K562 (cell line): ENCODE data around the gene MTMR10. TPM values are rescaled to one million over a fixed set of nuclear protein-coding genes. Genes with fewer than 3 reads are reported as not detected.

ENCODE experiments used
- ATAC-seq: fragments of 200-7000 bp; cut with Tn5 transposase; 3 replicates; pipeline ENCODE4 v1.9.1; 2020; ENCODE audit warnings: moderate library complexity
- BruUV-seq: library from RNA; stranded (reverse); fragments of 400-500 nt; replicated peaks from 2 replicates; lab custom pipeline; 2021; lab: Mats Ljungman, UMichigan
- CTCF ChIA-PET: fragments of 300-600 bp; formaldehyde crosslinking; extraction: SDS; loops from one replicate; lab custom pipeline; 2021; ENCODE audit warnings: low intra/inter-chr PET ratio; lab: Yijun Ruan, JAX
- POLR2A ChIA-PET: fragments of 300-600, 350-650 bp; sonication (Branson Sonifier 250); formaldehyde crosslinking; extraction: SDS; loops from one replicate; lab custom pipeline; 2021; ENCODE audit warnings: antibody characterized with exemption, inconsistent platforms; lab: Yijun Ruan, JAX
- DNase-seq, 4 experiments: peaks; one replicate each; pipeline versions ENCODE4 v3.0.0 to v3.0.0-alpha.2; 2011 to 2018; ENCODE audit warnings: low spot score in 3 of 4, mixed read lengths in 3 of 4; ENCODE audit errors: extremely low read depth in 1 of 4
- FAIRE-seq: peaks from 2 replicates; lab custom pipeline; 2011; peaks lifted over from hg19 to GRCh38; lab: Jason Lieb, UNC
- H2AFZ ChIP-seq: 2 replicates; pipeline ENCODE4 v1.6.0; 2011; ENCODE audit warnings: low read depth, low read length, control low read depth, inconsistent platforms
- H3K27ac ChIP-seq: fragments of 200-600 bp; 3 replicates; pipeline ENCODE4 v1.8.0; 2011; ENCODE audit warnings: low read depth, mild to moderate bottlenecking, control low read depth, inconsistent platforms, low read length, moderate library complexity, mixed read lengths; ENCODE audit errors: extremely low read depth
- H3K27me3 ChIP-seq, 2 experiments: fragments of 300-600 bp in 1 of 2; 2 replicates in 1 of 2; 3 replicates in 1 of 2; pipeline versions ENCODE4 v1.6.0 to v1.8.0; 2011; ENCODE audit warnings: inconsistent platforms in 2 of 2, low read length in 2 of 2, mild to moderate bottlenecking in 1 of 2, mixed read lengths in 1 of 2, moderate library complexity in 1 of 2; ENCODE audit not compliant: control insufficient read depth in 2 of 2, insufficient read depth in 2 of 2
- H3K36me3 ChIP-seq: fragments of 300-600 bp; 3 replicates; pipeline ENCODE4 v1.8.0; 2011; ENCODE audit warnings: mild to moderate bottlenecking, low read length, inconsistent platforms; ENCODE audit not compliant: control insufficient read depth, insufficient read depth
- H3K4me1 ChIP-seq, 2 experiments: fragments of 200-600 bp in 1 of 2; replicated peaks in 1 of 2; 2 replicates in 1 of 2; 3 replicates in 1 of 2; pipeline versions ENCODE4 v1.5.1 to v1.8.0; 2011; ENCODE audit warnings: inconsistent platforms in 2 of 2, low read length in 2 of 2, mild to moderate bottlenecking in 1 of 2, mixed read lengths in 1 of 2, moderate library complexity in 1 of 2; ENCODE audit not compliant: control insufficient read depth in 2 of 2, insufficient read depth in 2 of 2
- H3K4me2 ChIP-seq: 2 replicates; pipeline ENCODE4 v1.6.1; 2011; ENCODE audit warnings: low read length, control low read depth, inconsistent platforms, mixed read lengths; ENCODE audit not compliant: insufficient read depth
- H3K4me3 ChIP-seq: fragments of 200-600 bp; sonication (generic), shearing (Covaris generic); 2 replicates; pipeline ENCODE4 v1.5.1; 2016; ENCODE audit warnings: control low read depth, inconsistent platforms
- H3K79me2 ChIP-seq: fragments of 200-600 bp; 3 replicates; pipeline ENCODE4 v1.8.0; 2011; ENCODE audit warnings: low read length, inconsistent platforms; ENCODE audit not compliant: control insufficient read depth, insufficient read depth
- H3K9ac ChIP-seq, 2 experiments: 2 replicates each; pipeline versions ENCODE4 v1.6.0 to v1.6.1; 2011; ENCODE audit warnings: low read depth in 2 of 2, low read length in 2 of 2, control low read depth in 1 of 2, inconsistent platforms in 1 of 2, mild to moderate bottlenecking in 1 of 2, mixed read lengths in 1 of 2; ENCODE audit not compliant: insufficient read depth in 1 of 2
- H3K9me1 ChIP-seq: one replicate; pipeline ENCODE4 v1.6.0; 2011; ENCODE audit warnings: inconsistent platforms, mild to moderate bottlenecking, low read length, moderate library complexity; ENCODE audit not compliant: control insufficient read depth, insufficient read depth
- H3K9me3 ChIP-seq: replicated peaks from 2 replicates; pipeline ENCODE4 v1.5.1; 2011; ENCODE audit warnings: low read depth, low read length, inconsistent platforms; ENCODE audit not compliant: control insufficient read depth, insufficient read depth
- H4K20me1 ChIP-seq: replicated peaks from 2 replicates; pipeline ENCODE4 v1.6.1; 2011; ENCODE audit warnings: low read length, inconsistent platforms, mixed read lengths; ENCODE audit not compliant: control insufficient read depth, insufficient read depth
- ARID2 ChIP-seq: fragments of 450-650 bp; IDR thresholded peaks from 2 replicates; pipeline ENCODE4 v1.6.1; 2017; ENCODE audit warnings: antibody characterized with exemption, mild to moderate bottlenecking
- ELK3 ChIP-seq: fragments of 450-650 bp; formaldehyde crosslinking; IDR thresholded peaks from 2 replicates; pipeline ENCODE4 v1.4.0; 2020; ENCODE audit warnings: mild to moderate bottlenecking
- ERF ChIP-seq: fragments of 450-650 bp; formaldehyde crosslinking; IDR thresholded peaks from 2 replicates; pipeline ENCODE4 v1.4.0; 2020; ENCODE audit warnings: mild to moderate bottlenecking, mixed read lengths
- HNRNPLL ChIP-seq: fragments of 200-400 bp; formaldehyde crosslinking; IDR thresholded peaks from 2 replicates; pipeline ENCODE4 v1.6.1; 2017; ENCODE audit warnings: low read length, low read depth, mild to moderate bottlenecking; ENCODE audit not compliant: poor library complexity, severe bottlenecking
- HOMEZ ChIP-seq: fragments of 250-450 bp; sonication (Bioruptor Pico); IDR thresholded peaks from 2 replicates; pipeline ENCODE4 v1.4.0; 2020; ENCODE audit warnings: mild to moderate bottlenecking, moderate library complexity
- LARP7 ChIP-seq: fragments of 450-650 bp; IDR thresholded peaks from 2 replicates; pipeline ENCODE4 v1.6.1; 2016
- MAFG ChIP-seq: fragments of 450-650 bp; conservative IDR thresholded peaks from 2 replicates; pipeline ENCODE4 v1.6.1; 2016; ENCODE audit warnings: missing genetic modification characterization, missing compliant biosample characterization
- NFATC3 ChIP-seq: fragments of 450-650 bp; IDR thresholded peaks from 2 replicates; pipeline ENCODE4 v1.6.1; 2017; ENCODE audit warnings: mild to moderate bottlenecking
- POLR2AphosphoS2 ChIP-seq: IDR thresholded peaks from 2 replicates; pipeline ENCODE4 v1.6.1; 2012; ENCODE audit warnings: low read length, improper control_type of control experiment
- RAD51 ChIP-seq: fragments of 450-650 bp; IDR thresholded peaks from 2 replicates; pipeline ENCODE4 v1.7.1; 2016; ENCODE audit warnings: low read depth, mild to moderate bottlenecking, borderline replicate concordance
- RBM22 ChIP-seq: fragments of 200-400 bp; formaldehyde crosslinking; IDR thresholded peaks from 2 replicates; pipeline ENCODE4 v1.6.1; 2018; ENCODE audit warnings: low read length, low read depth; ENCODE audit not compliant: poor library complexity, severe bottlenecking
- SIN3A ChIP-seq, 2 experiments: fragments of 150-350 bp in 1 of 2; IDR thresholded peaks; 2 replicates each; pipeline ENCODE4 v1.6.1; 2011 to 2016; ENCODE audit warnings: borderline replicate concordance in 2 of 2, low read depth in 2 of 2, low read length in 2 of 2, mild to moderate bottlenecking in 2 of 2, moderate library complexity in 2 of 2; ENCODE audit not compliant: control insufficient read depth in 1 of 2
- SNRNP70 ChIP-seq: fragments of 200-400 bp; formaldehyde crosslinking; optimal IDR thresholded peaks from 2 replicates; pipeline ENCODE3; 2017; ENCODE audit warnings: low read depth, low read length
- WHSC1 ChIP-seq: IDR thresholded peaks from one replicate; pipeline ENCODE4 v1.6.1; 2012; ENCODE audit warnings: low read length, control low read depth, inconsistent platforms
- ZNF165 ChIP-seq: fragments of 250-450 bp; sonication (Bioruptor Pico); IDR thresholded peaks from 2 replicates; pipeline ENCODE4 v1.4.0; 2020; ENCODE audit warnings: borderline replicate concordance
- ZNF277 ChIP-seq: fragments of 250-450 bp; sonication (Bioruptor Pico); IDR thresholded peaks from 2 replicates; pipeline ENCODE4 v1.8.0; 2022; ENCODE audit warnings: inconsistent platforms, mild to moderate bottlenecking, moderate library complexity, borderline replicate concordance
- ZNF644 ChIP-seq: fragments of 200-800 bp; sonication (Bioruptor generic); IDR thresholded peaks from 2 replicates; pipeline ENCODE4 v1.6.1; 2016; ENCODE audit warnings: low read depth, missing genetic modification characterization, missing compliant biosample characterization
- WGBS: fragments of 100-300 bp; shearing (Covaris generic); methylation state at CpG from one replicate; pipeline ENCODE4 v1.1.6; 2016; ENCODE audit warnings: low coverage, mixed read lengths; ENCODE audit not compliant: insufficient coverage; ENCODE audit errors: missing lambda C conversion rate; 5-methylcytosine and 5-hydroxymethylcytosine counted together
- in situ Hi-C: fragments of 300-500 bp; cut with MboI; formaldehyde crosslinking; loops from 4 replicates; pipeline ENCODE4 v1.15.0; 2018; ENCODE audit warnings: inconsistent platforms, mixed read lengths
- intact Hi-C: fragments of 100-400 bp; cut with micrococcal nuclease; formaldehyde crosslinking; loops from 2 replicates; pipeline ENCODE4 v1.14.2; 2022
- polyA plus RNA-seq, 8 experiments: library from polyadenylated mRNA; depleted of rRNA in 4 of 8; stranded (reverse) in 5 of 8; unstranded in 3 of 8; fragments of >200 nt; fragmentation: Nextera tagmentation in 2 of 8; fragmentation: Illumina TruSeq in 1 of 8; extraction: Ambion mirVana in 2 of 8; extraction: Trizol in 1 of 8; gene quantifications; 2 replicates each; pipeline versions ENCODE4 v1.2.1 to v1.2.3, GENCODE V29; 2011 to 2014; ENCODE audit warnings: inconsistent platforms in 1 of 8, missing spikeins in 1 of 8
- total RNA-seq, 7 experiments: library from RNA; depleted of rRNA in 6 of 7; stranded (reverse); fragments of >200 nt in 6 of 7; fragmentation: Illumina TruSeq in 2 of 7; extraction: Trizol in 2 of 7; gene quantifications; 2 replicates each; pipeline versions ENCODE4 v1.2.1 to v1.2.3, GENCODE V29; 2011 to 2021; ENCODE audit warnings: low replicate concordance in 1 of 7

MTMR10 gene
- total and polyA plus RNA-seq, 9 of the 15 experiments (the other 6 are each of a cell fraction or from before 2014, with no cell fraction given): 1.6 to 6.8 (median 4.8) TPM

- Histone ChIP-seq H3K9me3 (no peaks in the 10 kb centered on the region), H3K9ac (no peak overlapping the region), H3K36me3 (peaks cover 48% of the 10 kb centered on the region), H3K4me1 (no peaks in the 10 kb centered on the region), H2AFZ (no peak overlapping the region), H3K27me3 (no peaks in the 10 kb centered on the region; a peak in 1 of 5 replicates), H3K27ac (no peak overlapping the region), H3K9me1 (no peaks in the 10 kb centered on the region), H3K4me3 (no peak overlapping the region), H3K4me2 (no peak overlapping the region), H4K20me1 (0 out of 2 replicates have a peak, but pooled peaks cover 6% of the 10 kb centered on the region), H3K79me2 (no peaks in the 10 kb centered on the region)
- DNase-seq: no peak
- 77% methylated on average over 8 of the region's 8 CpGs for WGBS
- ChIA-PET CTCF (no interaction called here), POLR2A (interaction anchor here (0.9 to 1.3 kb wide), 2 partner anchors 9 to 29 kb away, joined by 3 to 4 read pairs; no protein-coding TSS in a partner anchor)
- TF ChIP-seq ELK3 (CRISPR knock-in tag) (no peak), SNRNP70 (no peak), ZNF165 (no peak), ARID2 (no peak), WHSC1 (no peak), HOMEZ (CRISPR knock-in tag) (no peak), NFATC3 (no peak), SIN3A (IDR thresholded peaks at IDR 0.05; ENCODE audit: borderline replicate concordance in 2 of 2, control insufficient read depth in 1 of 2, low read depth in 2 of 2, low read length in 2 of 2) (no peak), RBM22 (no peak), ERF (no peak), RAD51 (no peak), HNRNPLL (no peak), LARP7 (no peak), MAFG (tag) (no peak), ZNF644 (tag) (no peak), ZNF277 (CRISPR knock-in tag) (no peak), POLR2AphosphoS2 (no peak)
- no TSS peak for BruUV-seq
- intact Hi-C loops (no loop called here), in situ Hi-C loops (no loop called here)
- FAIRE-seq: no peak
- no peak for ATAC-seq
Observed at GRCh38 chr15:30930422-30930821, 61.0 kb downstream of the MTMR10 start.
